Ovary (tissue), 3 donors: ENCODE measurements around the gene SOX2.

Experiments used
- EP300 ChIP-seq: sonication (generic); formaldehyde crosslinking; IDR thresholded peaks from one replicate; pipeline ENCODE4 v1.6.1; 2017; ENCODE audit warnings: antibody characterized with exemption
- POLR2A ChIP-seq: fragments of 450-650 bp; IDR thresholded peaks from one replicate; pipeline ENCODE4 v1.6.1; 2017; ENCODE audit warnings: antibody characterized with exemption, mild to moderate bottlenecking, moderate library complexity
- TF ChIP-seq, protein P1 (sequence below), 3 donors: fragments of 450-650 bp in 2 of 3; fragments of 200-600 bp in 1 of 3; IDR thresholded peaks; one replicate each; pipeline versions ENCODE4 v1.5.1 to v1.8.0; 2016 to 2022; ENCODE audit warnings: antibody characterized with exemption in 3 of 3, mild to moderate bottlenecking in 1 of 3
- donor health status: DM: no; HTN: no; CAD: no.

DNA sequence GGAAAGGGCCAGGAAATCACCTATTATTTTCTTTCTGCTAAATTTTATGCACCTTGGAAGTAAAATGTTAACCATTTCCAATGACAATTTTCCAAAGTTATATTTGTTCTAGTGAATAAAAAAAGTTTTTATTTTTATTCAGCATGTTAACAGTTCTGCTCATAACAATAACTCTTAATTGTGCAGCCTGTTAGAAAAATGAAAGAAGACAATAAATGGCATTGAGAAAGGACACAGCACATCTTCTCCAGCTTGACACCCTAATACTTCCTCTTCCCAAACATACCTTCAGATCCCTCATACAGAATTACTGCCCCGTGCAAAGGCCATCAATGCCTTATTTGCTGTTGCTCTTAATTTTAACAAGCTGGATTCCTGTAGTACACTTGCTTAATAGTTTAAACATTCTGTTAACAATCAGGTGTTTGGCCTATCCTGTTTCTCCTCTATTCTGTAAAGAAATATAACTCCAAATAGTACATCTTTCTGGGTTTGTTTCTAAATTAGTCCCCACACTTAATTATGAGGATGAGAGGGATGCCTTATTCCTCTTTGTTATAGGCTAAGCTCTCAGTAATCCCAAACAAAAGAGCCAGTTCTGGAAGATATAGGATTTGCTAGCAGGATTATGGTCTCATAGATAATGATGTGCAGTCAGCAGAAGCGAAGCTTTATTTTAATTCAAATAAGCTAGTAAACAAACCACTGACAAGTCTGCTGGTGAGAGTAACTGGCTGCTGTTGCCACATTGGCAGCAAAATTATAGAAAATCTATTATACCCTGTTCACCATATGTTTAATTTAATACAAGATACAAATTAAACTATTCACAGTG is 19.2 kb upstream of the SOX2 start:
- TF ChIP-seq POLR2A (no peak), EP300 (no peak)
- TF ChIP-seq, protein P1, sequence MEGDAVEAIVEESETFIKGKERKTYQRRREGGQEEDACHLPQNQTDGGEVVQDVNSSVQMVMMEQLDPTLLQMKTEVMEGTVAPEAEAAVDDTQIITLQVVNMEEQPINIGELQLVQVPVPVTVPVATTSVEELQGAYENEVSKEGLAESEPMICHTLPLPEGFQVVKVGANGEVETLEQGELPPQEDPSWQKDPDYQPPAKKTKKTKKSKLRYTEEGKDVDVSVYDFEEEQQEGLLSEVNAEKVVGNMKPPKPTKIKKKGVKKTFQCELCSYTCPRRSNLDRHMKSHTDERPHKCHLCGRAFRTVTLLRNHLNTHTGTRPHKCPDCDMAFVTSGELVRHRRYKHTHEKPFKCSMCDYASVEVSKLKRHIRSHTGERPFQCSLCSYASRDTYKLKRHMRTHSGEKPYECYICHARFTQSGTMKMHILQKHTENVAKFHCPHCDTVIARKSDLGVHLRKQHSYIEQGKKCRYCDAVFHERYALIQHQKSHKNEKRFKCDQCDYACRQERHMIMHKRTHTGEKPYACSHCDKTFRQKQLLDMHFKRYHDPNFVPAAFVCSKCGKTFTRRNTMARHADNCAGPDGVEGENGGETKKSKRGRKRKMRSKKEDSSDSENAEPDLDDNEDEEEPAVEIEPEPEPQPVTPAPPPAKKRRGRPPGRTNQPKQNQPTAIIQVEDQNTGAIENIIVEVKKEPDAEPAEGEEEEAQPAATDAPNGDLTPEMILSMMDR (IDR thresholded peaks at IDR 0.05) = no peak
